HG02798 (cell line): ENCODE measurements around the gene SERPINB5.

Experiments used
- ATAC-seq: cut with Tn5 transposase; IDR thresholded peaks from one replicate; pipeline ENCODE4 v1.9.1; 2021; ENCODE audit warnings: mild to moderate bottlenecking; ENCODE audit not compliant: unreplicated experiment, poor library complexity

Gene SERPINB5

DNA sequence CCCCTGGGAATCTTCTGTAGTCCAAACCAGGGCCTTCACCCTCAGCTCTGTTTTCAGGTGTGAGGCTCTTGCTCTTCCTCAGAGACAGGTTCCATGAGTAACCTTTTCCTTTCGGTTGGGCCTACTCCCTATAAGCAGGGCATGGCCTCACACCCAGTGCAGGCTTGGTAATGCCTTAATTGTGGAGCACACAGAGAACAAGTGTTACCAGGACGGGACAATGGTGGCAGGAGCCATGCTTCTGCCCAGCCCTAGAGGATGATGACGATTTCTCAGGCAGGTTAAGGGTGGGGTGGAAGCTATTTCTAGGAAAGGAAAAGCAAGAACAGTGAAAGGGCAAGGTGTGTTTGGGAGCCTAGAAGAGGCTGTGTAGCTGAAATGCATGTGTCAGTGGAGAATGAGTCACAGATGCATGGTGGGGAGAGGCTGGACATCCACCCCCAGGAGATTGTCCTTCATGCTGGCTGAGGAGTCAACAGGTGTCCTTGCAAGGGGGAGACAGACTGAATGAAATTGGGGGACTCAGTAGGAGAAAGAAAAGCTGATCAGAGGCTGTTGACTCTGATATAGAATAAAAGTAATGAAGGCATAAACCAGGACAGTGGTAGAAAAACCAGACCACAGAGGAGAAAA lies 43.4 kb downstream of the SERPINB5 start:
- no peak for ATAC-seq

DNA sequence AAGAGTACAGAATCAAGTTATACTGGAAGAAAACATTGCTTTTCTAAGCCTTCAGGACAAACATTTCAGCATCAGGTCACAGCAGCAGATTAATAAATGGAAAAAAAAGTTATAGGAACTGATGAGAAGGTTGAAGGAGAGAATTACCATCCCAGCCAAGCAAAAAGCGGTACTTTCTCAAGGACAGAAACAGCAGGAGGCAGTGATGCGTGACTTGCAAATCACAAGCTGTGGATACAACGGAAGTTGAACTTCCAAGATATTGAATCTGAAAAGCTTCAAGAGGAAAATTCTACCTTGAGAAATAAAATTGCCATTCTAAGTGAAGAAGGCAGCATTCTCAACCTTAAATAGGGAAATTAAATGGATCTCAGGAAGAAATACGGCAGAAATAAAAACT lies 46.9 kb downstream of the SERPINB5 start:
- no peak for ATAC-seq

DNA sequence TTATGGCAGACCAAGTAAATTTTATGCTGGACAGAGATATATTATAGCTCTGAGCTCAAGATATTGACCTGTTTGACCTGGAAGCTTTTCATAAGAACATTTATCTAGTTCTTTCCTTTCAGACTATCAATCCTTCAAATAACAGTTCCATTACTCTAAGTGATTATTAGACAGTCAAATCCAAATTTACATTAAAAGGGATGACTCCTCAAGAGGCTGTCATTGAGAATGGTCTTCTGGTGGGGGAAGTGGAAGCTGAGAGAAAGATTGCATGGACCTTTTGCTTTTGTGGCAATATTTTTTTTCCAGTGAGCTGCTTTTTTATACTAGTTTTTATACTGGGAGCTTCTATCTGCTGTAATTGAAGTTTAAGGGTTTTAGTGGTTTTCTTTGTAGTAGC lies 50.5 kb downstream of the SERPINB5 start:
- no peak for ATAC-seq

DNA sequence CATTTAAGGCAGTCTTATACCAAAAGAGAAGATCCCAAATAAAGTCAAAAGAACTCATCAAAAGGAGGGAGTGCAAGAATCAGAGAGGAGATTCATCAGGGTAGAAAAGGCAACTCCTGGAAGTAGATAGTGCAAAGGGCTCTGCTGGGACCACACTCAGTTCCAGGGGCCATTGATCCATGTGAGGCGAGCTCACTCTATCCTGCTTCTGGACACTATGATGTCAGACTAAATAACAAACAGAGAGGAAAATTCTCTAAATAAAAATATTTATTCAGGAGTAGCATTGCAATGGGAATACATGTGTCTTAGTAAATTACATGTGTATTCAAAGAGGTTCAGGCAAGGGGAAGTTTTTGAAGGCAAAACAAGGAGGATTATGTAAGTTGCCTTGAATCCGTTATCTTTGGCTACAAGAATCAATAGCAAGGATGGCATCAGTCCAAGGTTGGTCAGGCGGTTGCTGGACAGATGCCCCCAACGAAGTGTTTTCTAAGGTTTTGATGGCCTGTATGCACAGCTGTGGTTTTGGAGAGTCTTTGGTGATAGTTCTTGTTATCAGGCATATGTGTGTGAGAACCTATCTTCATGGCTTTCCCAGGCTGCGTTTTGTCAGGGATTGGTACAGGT lies 52.2 kb downstream of the SERPINB5 start:
- ATAC-seq, result no peak

DNA sequence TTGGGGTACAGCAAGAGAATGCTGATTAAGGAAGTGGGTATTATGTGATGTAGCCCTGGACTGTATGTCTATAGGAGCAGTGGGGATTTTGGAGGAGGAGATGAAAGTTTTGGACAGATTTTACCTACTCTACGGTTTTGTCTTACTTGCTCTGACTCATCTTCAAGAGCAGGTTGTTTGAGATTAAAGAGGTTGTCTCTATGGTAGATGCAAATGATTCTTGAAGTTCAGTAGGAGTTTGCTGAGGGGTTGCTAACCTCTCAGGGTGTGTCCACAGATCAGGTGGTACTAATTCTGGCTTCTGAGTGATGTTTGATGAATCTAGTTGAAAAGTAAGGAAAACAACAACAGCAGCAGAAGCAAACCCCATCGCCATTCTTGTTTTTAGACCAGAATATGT lies 55.7 kb downstream of the SERPINB5 start:
- ATAC-seq, result no peak

DNA sequence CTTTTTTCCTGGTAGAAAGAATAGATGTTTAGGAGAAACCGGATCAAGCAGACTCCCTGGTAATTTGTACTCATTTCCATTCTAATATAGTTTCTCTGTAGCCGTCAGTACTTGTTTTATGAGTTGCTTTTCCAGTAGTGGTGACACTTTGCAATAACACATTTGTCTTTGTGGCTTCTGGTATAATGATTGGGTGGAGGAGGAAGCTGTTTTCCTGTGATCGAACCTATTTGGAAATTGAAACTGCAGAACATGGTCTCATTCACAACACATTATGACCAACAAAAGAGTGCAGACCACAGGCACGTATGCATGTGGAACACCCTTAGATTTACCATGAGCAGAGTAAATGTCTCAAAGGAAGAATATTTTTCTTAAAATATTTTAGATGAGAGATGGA lies 57.9 kb downstream of the SERPINB5 start:
- no peak for ATAC-seq

- ATAC-seq, result no peak
Measured at GRCh38 chr18:63539904-63540510, 63.2 kb downstream of the SERPINB5 start.

- no peak for ATAC-seq
Measured at GRCh38 chr18:63542069-63542468, 65.3 kb downstream of the SERPINB5 start, which contains the start of gene SERPINB12. TSS of gene SERPINB12 (plus strand) at chr18:63542369. CDS start at chr18:63556160, 13,791 bp downstream.

- ATAC-seq, result no peak
Measured at GRCh38 chr18:63544017-63544416, 67.3 kb downstream of the SERPINB5 start.

GRCh38 chr18:63545000-63545399 lies 68.2 kb downstream of the SERPINB5 start:
- ATAC-seq, result no peak

GRCh38 chr18:63550068-63550467 lies 73.3 kb downstream of the SERPINB5 start:
- no peak for ATAC-seq

- no peak for ATAC-seq
Measured at GRCh38 chr18:63551769-63552168, 75.0 kb downstream of the SERPINB5 start.

DNA sequence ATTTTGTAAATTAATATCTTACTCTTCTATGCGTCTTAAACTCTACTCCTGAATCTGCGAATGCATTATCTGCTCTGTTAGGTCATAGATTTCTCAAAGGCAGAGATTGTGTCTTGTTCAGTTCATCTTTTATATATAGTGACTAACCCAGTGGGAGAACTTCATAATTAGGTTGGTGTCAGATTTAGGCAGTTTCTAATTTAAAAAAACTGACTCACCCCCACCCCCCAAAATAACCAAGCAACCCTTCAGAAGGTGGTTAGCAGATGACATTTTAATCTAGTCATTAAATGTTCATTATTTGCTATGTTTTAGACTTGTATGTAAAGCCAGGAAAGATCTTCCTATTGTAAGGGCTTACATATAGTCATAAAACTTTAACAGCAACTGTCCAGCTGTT lies 75.8 kb downstream of the SERPINB5 start:
- no peak for ATAC-seq

- no peak for ATAC-seq
Measured at GRCh38 chr18:63553081-63553480, 76.3 kb downstream of the SERPINB5 start.
